SK-N-SH treated with all-trans-retinoic acid at 6 μM for 48 hours (cell line): ENCODE data around the gene PLA2G4C.

Source experiments
- BACH2 ChIP-seq: fragments of 250-450 bp; sonication (Bioruptor Pico); IDR thresholded peaks from 2 replicates; pipeline ENCODE4 v1.9.0; 2021; ENCODE audit warnings: mild to moderate bottlenecking, borderline replicate concordance
- ESRRG ChIP-seq: fragments of 250-450 bp; sonication (Bioruptor Pico); IDR thresholded peaks from 2 replicates; pipeline ENCODE4 v1.6.1; 2021; ENCODE audit warnings: mild to moderate bottlenecking
- ZFP3 ChIP-seq: fragments of 250-450 bp; sonication (Bioruptor Pico); IDR thresholded peaks from 2 replicates; pipeline ENCODE4 v1.5.0; 2020; ENCODE audit warnings: mild to moderate bottlenecking, moderate library complexity
- ZNF8 ChIP-seq: fragments of 450-650 bp; formaldehyde crosslinking; IDR thresholded peaks from 2 replicates; pipeline ENCODE4 v1.5.0; 2020; ENCODE audit warnings: mild to moderate bottlenecking, moderate library complexity
- TF ChIP-seq, protein P1 (sequence below): fragments of 250-450 bp; sonication (Bioruptor Pico); IDR thresholded peaks from 2 replicates; pipeline ENCODE4 v1.8.0; 2020; ENCODE audit warnings: mild to moderate bottlenecking, moderate library complexity, borderline replicate concordance
- TF ChIP-seq, protein P2 (sequence below): fragments of 250-450 bp; sonication (Bioruptor Pico); IDR thresholded peaks from 2 replicates; pipeline ENCODE4 v1.5.0; 2020; ENCODE audit warnings: mild to moderate bottlenecking, moderate library complexity
- TF ChIP-seq, protein P3 (sequence below): fragments of 250-450 bp; sonication (Bioruptor Pico); IDR thresholded peaks from 2 replicates; pipeline ENCODE4 v1.5.1; 2021; ENCODE audit warnings: mild to moderate bottlenecking, moderate library complexity

GRCh38 chr19:48069435-48069834 lies 41.2 kb downstream of the PLA2G4C start:
- TF ChIP-seq, protein P1, sequence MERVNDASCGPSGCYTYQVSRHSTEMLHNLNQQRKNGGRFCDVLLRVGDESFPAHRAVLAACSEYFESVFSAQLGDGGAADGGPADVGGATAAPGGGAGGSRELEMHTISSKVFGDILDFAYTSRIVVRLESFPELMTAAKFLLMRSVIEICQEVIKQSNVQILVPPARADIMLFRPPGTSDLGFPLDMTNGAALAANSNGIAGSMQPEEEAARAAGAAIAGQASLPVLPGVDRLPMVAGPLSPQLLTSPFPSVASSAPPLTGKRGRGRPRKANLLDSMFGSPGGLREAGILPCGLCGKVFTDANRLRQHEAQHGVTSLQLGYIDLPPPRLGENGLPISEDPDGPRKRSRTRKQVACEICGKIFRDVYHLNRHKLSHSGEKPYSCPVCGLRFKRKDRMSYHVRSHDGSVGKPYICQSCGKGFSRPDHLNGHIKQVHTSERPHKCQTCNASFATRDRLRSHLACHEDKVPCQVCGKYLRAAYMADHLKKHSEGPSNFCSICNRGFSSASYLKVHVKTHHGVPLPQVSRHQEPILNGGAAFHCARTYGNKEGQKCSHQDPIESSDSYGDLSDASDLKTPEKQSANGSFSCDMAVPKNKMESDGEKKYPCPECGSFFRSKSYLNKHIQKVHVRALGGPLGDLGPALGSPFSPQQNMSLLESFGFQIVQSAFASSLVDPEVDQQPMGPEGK (CRISPR knock-in tag) = no peak
- TF ChIP-seq, protein P2, sequence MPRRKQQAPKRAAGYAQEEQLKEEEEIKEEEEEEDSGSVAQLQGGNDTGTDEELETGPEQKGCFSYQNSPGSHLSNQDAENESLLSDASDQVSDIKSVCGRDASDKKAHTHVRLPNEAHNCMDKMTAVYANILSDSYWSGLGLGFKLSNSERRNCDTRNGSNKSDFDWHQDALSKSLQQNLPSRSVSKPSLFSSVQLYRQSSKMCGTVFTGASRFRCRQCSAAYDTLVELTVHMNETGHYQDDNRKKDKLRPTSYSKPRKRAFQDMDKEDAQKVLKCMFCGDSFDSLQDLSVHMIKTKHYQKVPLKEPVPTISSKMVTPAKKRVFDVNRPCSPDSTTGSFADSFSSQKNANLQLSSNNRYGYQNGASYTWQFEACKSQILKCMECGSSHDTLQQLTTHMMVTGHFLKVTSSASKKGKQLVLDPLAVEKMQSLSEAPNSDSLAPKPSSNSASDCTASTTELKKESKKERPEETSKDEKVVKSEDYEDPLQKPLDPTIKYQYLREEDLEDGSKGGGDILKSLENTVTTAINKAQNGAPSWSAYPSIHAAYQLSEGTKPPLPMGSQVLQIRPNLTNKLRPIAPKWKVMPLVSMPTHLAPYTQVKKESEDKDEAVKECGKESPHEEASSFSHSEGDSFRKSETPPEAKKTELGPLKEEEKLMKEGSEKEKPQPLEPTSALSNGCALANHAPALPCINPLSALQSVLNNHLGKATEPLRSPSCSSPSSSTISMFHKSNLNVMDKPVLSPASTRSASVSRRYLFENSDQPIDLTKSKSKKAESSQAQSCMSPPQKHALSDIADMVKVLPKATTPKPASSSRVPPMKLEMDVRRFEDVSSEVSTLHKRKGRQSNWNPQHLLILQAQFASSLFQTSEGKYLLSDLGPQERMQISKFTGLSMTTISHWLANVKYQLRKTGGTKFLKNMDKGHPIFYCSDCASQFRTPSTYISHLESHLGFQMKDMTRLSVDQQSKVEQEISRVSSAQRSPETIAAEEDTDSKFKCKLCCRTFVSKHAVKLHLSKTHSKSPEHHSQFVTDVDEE (CRISPR knock-in tag) = no peak
- TF ChIP-seq, protein P3, sequence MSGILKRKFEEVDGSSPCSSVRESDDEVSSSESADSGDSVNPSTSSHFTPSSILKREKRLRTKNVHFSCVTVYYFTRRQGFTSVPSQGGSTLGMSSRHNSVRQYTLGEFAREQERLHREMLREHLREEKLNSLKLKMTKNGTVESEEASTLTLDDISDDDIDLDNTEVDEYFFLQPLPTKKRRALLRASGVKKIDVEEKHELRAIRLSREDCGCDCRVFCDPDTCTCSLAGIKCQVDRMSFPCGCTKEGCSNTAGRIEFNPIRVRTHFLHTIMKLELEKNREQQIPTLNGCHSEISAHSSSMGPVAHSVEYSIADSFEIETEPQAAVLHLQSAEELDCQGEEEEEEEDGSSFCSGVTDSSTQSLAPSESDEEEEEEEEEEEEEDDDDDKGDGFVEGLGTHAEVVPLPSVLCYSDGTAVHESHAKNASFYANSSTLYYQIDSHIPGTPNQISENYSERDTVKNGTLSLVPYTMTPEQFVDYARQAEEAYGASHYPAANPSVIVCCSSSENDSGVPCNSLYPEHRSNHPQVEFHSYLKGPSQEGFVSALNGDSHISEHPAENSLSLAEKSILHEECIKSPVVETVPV (CRISPR knock-in tag) = no peak
- TF ChIP-seq ZFP3 (CRISPR knock-in tag) = no peak
- TF ChIP-seq ESRRG (CRISPR knock-in tag) = no peak
- TF ChIP-seq BACH2 (CRISPR knock-in tag) = no peak
- TF ChIP-seq ZNF8 (CRISPR knock-in tag) = no peak
